Epithelial cell of proximal tubule (primary cell): ENCODE data around the gene IPO11. TPM values are rescaled to one million over a fixed set of nuclear protein-coding genes. Genes with fewer than 3 reads are reported as not detected.
"Not testable (repeated sequence)": the region's sequence is repeated elsewhere in the genome, so short reads cannot be mapped to it uniquely, and the experiment has no call there.

Source experiments
- DNase-seq: peaks from one replicate; pipeline ENCODE4 v3.0.0-alpha.2; 2011; ENCODE audit warnings: low read depth
- H3K4me3 ChIP-seq: 2 replicates; pipeline ENCODE4 v1.5.1; 2011; ENCODE audit warnings: low read depth, mild to moderate bottlenecking, low read length
- total RNA-seq: library from RNA; depleted of rRNA; stranded (reverse); fragments of >200 nt; gene quantifications from 2 replicates; pipeline ENCODE4 v1.2.3, GENCODE V29; 2015
- TF ChIP-seq, protein P1 (sequence below): conservative IDR thresholded peaks from 2 replicates; pipeline ENCODE4 v1.5.1; 2012; ENCODE audit warnings: low read depth, mild to moderate bottlenecking, low read length

Gene IPO11
- total RNA-seq, 1 donor from 2014 or later, result 6.6 TPM

DNA sequence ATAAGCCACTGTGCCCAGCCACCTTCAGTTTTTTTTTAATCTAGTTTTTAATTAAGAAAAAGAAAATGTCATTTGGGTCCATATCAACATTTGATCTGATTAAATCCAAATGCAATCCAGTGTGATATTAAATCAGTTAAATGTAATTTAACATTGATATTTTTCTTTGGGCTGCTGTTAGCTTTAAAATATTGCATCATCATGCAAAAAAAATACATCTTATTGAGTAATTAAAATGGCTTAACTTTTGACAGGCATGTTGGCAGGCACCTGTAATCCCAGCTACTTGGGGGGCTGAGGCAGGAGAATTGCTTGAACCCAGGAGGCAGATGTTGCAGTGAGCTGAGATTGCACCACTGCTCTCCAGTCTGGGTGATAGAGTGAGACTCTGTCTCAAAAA is 143.4 kb downstream of the IPO11 start:
- no peak overlapping the region for H3K4me3 ChIP-seq
- no peak for DNase-seq
- TF ChIP-seq, protein P1, sequence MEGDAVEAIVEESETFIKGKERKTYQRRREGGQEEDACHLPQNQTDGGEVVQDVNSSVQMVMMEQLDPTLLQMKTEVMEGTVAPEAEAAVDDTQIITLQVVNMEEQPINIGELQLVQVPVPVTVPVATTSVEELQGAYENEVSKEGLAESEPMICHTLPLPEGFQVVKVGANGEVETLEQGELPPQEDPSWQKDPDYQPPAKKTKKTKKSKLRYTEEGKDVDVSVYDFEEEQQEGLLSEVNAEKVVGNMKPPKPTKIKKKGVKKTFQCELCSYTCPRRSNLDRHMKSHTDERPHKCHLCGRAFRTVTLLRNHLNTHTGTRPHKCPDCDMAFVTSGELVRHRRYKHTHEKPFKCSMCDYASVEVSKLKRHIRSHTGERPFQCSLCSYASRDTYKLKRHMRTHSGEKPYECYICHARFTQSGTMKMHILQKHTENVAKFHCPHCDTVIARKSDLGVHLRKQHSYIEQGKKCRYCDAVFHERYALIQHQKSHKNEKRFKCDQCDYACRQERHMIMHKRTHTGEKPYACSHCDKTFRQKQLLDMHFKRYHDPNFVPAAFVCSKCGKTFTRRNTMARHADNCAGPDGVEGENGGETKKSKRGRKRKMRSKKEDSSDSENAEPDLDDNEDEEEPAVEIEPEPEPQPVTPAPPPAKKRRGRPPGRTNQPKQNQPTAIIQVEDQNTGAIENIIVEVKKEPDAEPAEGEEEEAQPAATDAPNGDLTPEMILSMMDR, result no peak

DNA sequence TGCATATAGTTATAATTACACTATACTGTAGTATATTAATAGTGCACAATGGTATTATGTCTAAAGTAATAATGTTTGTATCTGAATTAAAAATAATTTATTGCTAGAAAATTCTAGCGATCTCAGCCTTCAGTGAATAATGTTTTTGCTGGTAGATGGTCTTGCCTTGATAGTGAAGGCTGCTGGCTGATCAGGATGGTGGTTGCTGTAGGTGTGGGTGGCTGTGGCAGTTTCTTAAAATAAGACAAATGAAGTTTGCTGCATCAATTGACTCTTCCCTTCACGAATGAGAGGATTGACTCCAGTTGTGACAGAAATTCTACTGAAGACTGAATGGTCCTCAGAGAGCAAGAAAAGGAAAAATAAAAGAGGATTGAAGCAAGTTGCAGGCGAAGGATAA is 146.4 kb downstream of the IPO11 start:
- DNase-seq, result no peak
- TF ChIP-seq, protein P1, result no peak
- H3K4me3 ChIP-seq, result no peak overlapping the region

DNA sequence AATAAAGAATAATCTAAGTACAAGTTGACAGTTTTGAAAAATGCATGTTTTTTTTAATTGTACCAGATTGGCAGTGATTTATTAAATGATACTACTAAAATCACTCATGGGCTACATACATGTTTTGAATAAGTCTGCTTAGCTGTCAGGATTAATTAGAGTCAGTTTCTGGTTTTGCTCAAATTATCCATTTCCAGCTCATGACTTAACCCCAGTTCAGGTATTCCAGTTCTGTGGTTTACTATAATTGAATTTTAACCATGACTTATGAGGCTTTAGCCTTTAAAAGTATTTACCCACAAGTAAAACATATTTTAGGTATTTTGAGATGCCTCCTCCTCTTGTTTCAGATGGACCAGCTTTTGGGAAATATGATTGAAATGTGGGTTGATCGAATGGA is 148.2 kb downstream of the IPO11 start:
- DNase-seq, result no peak
- no peak overlapping the region for H3K4me3 ChIP-seq
- TF ChIP-seq, protein P1, result no peak

DNA sequence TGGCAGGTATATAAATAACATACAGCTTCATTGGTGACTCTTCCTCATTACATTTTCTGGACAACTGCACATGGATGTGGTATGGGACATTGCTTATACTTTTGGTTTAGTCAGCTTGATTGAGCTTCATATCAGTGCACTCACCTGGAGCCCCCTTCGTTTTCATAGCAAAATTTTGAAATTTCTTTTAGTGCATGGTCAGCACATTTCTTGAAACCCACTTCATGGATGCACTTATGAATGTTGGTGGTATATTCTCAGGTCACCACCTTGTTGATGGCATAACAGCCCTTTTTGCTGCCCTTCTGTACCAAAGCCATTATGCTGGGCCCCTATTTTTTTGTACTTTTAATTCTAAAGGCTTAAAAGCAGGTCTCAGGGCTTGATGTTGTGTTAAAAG is 149.3 kb downstream of the IPO11 start:
- TF ChIP-seq, protein P1, result no peak
- DNase-seq, result no peak
- no peak overlapping the region for H3K4me3 ChIP-seq

DNA sequence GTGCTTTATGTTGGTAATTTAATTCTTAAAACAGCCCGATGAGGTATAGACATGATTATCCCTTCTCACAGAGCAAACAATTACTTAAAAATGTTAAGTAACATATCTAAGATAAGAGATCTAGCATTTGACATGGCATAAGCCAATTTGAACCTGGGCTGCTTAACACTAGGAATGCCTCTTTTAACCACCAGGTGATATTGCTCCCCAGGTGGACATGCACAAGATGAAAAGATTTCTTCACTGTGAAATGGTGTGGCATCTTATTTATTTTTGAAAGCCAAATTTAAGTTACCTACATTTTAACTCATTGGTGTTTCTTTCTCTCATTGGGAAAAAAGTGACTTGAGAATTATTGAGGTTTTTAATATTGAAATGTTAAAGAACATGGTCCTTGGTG is 150.3 kb downstream of the IPO11 start:
- DNase-seq, result no peak
- no peak overlapping the region for H3K4me3 ChIP-seq
- TF ChIP-seq, protein P1, result no peak

DNA sequence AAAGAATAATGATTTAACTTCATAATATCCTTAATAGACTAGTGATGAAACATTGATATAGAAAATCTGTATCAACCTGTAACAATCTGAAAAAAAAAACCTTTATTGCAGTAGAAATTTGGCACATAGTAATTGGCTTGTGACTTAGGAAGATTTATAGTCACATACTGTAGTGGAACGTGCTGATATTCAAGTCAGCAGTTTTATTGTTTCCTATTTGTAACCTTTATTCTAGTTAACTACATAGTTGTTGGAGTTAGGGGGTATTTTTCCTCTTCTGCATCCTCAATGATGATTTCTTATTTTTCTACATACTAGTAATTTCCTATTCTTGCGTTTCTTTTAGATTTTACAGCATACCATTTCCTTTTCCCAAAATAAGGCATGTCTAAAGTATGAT is 151.5 kb downstream of the IPO11 start:
- TF ChIP-seq, protein P1, result no peak
- DNase-seq, result no peak
- H3K4me3 ChIP-seq, result no peak overlapping the region

DNA sequence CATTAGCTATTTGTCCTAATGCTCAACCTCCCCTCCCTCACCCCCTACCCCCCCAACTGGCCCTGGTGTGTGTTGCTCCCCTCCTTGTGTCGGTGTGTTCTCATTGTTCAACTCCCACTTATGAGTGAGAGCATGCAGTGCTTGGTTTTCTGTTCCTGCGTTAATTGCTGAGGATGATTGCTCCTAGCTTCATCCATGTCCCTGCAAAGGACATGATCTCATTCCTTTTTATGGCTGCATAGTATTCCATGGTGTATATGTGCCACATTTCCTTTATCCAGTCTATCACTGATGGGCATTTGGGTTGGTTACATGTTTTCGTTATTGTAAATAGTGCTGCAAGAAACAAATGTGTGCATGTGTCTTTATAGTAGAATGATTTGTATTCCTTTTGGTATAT is 153.2 kb downstream of the IPO11 start:
- not testable (repeated sequence) for DNase-seq, H3K4me3 ChIP-seq

DNA sequence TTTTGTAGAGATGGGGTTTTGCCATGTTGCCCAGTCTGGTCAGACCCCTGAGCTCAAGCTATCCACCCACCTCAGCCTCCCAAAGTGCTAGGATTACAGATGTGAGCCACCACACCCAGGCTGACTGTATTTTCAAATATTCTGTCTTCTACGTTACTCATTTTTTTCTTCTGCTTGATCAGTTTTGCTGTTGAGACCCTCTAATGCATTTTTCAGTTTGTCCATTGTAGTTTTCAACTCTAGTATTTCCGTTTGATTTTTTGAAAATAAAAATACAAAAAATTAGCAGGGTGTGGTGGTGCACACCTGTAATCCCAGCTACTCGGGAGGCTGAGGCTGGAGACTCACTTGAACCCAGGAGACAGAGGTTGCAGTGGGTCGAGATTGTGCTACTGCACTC is 155.6 kb downstream of the IPO11 start:
- no peak overlapping the region for H3K4me3 ChIP-seq
- TF ChIP-seq, protein P1, result no peak
- DNase-seq, result no peak
